ENCODE data around the gene DBN1. TPM values are rescaled to one million over a fixed set of nuclear protein-coding genes. Genes with fewer than 3 reads are reported as not detected.
A peak's percentile ranks its signal among the peaks of the same experiment; 100 is the strongest.

Gene DBN1
- total and polyA plus RNA-seq, 9 of the 15 experiments (the other 6 are each of a cell fraction or from before 2014, with no cell fraction given): 0.25 to 87.2 (median 27.9) TPM

DNA sequence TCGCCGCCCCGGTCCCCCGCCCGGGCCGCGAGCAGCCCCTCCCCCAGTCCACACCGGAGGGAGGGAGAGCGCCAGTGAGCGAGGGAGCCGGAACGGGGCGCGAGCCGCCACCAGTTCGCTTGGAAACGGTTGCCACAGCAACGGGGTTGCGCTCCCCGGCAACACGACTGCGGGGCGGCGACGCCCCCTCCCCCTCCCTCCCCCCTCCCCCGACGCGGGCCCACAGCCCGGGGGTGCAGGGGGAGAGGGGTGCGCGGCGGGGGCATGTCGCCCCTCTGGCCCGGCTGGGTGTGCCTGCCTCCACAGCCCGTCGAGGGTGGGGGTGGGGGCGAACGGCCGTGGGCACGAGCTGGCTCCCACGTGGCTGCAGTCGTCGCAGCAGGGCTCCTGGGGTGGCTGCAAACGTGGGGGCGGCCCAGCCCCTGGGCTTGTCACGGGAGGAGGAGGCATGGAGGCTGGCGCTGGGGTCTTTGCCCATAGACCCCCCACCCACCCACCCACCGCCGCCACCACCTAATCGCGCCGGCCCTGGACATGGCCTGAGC, 26.3 kb downstream of the DBN1 start (continued):
- TF ChIP-seq, protein P1, sequence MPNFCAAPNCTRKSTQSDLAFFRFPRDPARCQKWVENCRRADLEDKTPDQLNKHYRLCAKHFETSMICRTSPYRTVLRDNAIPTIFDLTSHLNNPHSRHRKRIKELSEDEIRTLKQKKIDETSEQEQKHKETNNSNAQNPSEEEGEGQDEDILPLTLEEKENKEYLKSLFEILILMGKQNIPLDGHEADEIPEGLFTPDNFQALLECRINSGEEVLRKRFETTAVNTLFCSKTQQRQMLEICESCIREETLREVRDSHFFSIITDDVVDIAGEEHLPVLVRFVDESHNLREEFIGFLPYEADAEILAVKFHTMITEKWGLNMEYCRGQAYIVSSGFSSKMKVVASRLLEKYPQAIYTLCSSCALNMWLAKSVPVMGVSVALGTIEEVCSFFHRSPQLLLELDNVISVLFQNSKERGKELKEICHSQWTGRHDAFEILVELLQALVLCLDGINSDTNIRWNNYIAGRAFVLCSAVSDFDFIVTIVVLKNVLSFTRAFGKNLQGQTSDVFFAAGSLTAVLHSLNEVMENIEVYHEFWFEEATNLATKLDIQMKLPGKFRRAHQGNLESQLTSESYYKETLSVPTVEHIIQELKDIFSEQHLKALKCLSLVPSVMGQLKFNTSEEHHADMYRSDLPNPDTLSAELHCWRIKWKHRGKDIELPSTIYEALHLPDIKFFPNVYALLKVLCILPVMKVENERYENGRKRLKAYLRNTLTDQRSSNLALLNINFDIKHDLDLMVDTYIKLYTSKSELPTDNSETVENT (CRISPR knock-in tag; IDR thresholded peaks at IDR 0.05): no peak
- TF ChIP-seq, protein P2, sequence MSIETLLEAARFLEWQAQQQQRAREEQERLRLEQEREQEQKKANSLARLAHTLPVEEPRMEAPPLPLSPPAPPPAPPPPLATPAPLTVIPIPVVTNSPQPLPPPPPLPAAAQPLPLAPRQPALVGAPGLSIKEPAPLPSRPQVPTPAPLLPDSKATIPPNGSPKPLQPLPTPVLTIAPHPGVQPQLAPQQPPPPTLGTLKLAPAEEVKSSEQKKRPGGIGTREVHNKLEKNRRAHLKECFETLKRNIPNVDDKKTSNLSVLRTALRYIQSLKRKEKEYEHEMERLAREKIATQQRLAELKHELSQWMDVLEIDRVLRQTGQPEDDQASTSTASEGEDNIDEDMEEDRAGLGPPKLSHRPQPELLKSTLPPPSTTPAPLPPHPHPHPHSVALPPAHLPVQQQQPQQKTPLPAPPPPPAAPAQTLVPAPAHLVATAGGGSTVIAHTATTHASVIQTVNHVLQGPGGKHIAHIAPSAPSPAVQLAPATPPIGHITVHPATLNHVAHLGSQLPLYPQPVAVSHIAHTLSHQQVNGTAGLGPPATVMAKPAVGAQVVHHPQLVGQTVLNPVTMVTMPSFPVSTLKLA (conservative IDR thresholded peaks at IDR 0.05): 0 out of 4 replicates have a peak, but pooled peaks of 1 of the 2 experiments have one; percentile 11
- peak; percentile 98 for TF ChIP-seq MYNN (IDR thresholded peaks at IDR 0.05)
- TF ChIP-seq MYNN (CRISPR knock-in tag; IDR thresholded peaks at IDR 0.05): peak; percentile 71
- TF ChIP-seq, protein P3, sequence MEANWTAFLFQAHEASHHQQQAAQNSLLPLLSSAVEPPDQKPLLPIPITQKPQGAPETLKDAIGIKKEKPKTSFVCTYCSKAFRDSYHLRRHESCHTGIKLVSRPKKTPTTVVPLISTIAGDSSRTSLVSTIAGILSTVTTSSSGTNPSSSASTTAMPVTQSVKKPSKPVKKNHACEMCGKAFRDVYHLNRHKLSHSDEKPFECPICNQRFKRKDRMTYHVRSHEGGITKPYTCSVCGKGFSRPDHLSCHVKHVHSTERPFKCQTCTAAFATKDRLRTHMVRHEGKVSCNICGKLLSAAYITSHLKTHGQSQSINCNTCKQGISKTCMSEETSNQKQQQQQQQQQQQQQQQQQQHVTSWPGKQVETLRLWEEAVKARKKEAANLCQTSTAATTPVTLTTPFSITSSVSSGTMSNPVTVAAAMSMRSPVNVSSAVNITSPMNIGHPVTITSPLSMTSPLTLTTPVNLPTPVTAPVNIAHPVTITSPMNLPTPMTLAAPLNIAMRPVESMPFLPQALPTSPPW (CRISPR knock-in tag; IDR thresholded peaks at IDR 0.05): peak; percentile 60
- no peak for TF ChIP-seq NCOA4 (IDR thresholded peaks at IDR 0.05; ENCODE audit: partially characterized antibody)
- TF ChIP-seq ZNF444 (CRISPR knock-in tag; IDR thresholded peaks at IDR 0.05): peak; percentile 54; the same call in 1 of the 2 replicates
- TF ChIP-seq FOSL1 (tag; conservative IDR thresholded peaks at IDR 0.05): no peak
- no peak for TF ChIP-seq ZFP36 (IDR thresholded peaks at IDR 0.05; ENCODE audit: low read depth, low read length, partially characterized antibody)
- TF ChIP-seq RBM39 (optimal IDR thresholded peaks at IDR 0.05; ENCODE audit: low read depth, low read length): peak; percentile 3
- TF ChIP-seq SNIP1 (IDR thresholded peaks at IDR 0.05; ENCODE audit: low read depth): no peak
- no peak for TF ChIP-seq POLR2A (conservative IDR thresholded peaks at IDR 0.05)
- TF ChIP-seq, protein P4, sequence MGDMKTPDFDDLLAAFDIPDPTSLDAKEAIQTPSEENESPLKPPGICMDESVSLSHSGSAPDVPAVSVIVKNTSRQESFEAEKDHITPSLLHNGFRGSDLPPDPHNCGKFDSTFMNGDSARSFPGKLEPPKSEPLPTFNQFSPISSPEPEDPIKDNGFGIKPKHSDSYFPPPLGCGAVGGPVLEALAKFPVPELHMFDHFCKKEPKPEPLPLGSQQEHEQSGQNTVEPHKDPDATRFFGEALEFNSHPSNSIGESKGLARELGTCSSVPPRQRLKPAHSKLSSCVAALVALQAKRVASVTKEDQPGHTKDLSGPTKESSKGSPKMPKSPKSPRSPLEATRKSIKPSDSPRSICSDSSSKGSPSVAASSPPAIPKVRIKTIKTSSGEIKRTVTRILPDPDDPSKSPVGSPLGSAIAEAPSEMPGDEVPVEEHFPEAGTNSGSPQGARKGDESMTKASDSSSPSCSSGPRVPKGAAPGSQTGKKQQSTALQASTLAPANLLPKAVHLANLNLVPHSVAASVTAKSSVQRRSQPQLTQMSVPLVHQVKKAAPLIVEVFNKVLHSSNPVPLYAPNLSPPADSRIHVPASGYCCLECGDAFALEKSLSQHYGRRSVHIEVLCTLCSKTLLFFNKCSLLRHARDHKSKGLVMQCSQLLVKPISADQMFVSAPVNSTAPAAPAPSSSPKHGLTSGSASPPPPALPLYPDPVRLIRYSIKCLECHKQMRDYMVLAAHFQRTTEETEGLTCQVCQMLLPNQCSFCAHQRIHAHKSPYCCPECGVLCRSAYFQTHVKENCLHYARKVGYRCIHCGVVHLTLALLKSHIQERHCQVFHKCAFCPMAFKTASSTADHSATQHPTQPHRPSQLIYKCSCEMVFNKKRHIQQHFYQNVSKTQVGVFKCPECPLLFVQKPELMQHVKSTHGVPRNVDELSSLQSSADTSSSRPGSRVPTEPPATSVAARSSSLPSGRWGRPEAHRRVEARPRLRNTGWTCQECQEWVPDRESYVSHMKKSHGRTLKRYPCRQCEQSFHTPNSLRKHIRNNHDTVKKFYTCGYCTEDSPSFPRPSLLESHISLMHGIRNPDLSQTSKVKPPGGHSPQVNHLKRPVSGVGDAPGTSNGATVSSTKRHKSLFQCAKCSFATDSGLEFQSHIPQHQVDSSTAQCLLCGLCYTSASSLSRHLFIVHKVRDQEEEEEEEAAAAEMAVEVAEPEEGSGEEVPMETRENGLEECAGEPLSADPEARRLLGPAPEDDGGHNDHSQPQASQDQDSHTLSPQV (IDR thresholded peaks at IDR 0.05): 0 out of 2 replicates have a peak, but pooled peaks have one; percentile 2
- TF ChIP-seq SP2 (IDR thresholded peaks at IDR 0.05; ENCODE audit: extremely low read depth, low read depth, low read length, poor library complexity, severe bottlenecking): no peak
- TF ChIP-seq PTBP1 (IDR thresholded peaks at IDR 0.05; ENCODE audit: low read depth, low read length): peak; percentile 14; the same call in 1 of the 2 replicates
- TF ChIP-seq, protein P5, sequence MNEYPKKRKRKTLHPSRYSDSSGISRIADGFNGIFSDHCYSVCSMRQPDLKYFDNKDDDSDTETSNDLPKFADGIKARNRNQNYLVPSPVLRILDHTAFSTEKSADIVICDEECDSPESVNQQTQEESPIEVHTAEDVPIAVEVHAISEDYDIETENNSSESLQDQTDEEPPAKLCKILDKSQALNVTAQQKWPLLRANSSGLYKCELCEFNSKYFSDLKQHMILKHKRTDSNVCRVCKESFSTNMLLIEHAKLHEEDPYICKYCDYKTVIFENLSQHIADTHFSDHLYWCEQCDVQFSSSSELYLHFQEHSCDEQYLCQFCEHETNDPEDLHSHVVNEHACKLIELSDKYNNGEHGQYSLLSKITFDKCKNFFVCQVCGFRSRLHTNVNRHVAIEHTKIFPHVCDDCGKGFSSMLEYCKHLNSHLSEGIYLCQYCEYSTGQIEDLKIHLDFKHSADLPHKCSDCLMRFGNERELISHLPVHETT (CRISPR knock-in tag; conservative IDR thresholded peaks at IDR 0.05 in 1 of 2, IDR thresholded peaks at IDR 0.05 in 1 of 2): peak in 1 of 2 experiments; percentile 21; a peak in 1 of 4 replicates

Measured in K562 (cell line).